Forelimb muscle (tissue), 1 donor: ENCODE data around the gene POLQ. TPM values are rescaled to one million over a fixed set of nuclear protein-coding genes. Genes with fewer than 3 reads are reported as not detected.
A peak's percentile ranks its signal among the peaks of the same experiment; 100 is the strongest.
"Not testable (repeated sequence)": the region's sequence is repeated elsewhere in the genome, so short reads cannot be mapped to it uniquely, and the experiment has no call there.

Experiments
- DNase-seq: peaks from one replicate; pipeline ENCODE4 v3.0.0-alpha.2; 2013; ENCODE audit warnings: low read depth
- polyA plus RNA-seq: library from polyadenylated mRNA; unstranded; fragments of 120-200 nt; gene quantifications from one replicate; pipeline ENCODE4 v1.2.1, GENCODE V29; 2013; ENCODE audit not compliant: insufficient read length

POLQ gene
- polyA plus RNA-seq, 1 donor = 2.5 TPM

DNA sequence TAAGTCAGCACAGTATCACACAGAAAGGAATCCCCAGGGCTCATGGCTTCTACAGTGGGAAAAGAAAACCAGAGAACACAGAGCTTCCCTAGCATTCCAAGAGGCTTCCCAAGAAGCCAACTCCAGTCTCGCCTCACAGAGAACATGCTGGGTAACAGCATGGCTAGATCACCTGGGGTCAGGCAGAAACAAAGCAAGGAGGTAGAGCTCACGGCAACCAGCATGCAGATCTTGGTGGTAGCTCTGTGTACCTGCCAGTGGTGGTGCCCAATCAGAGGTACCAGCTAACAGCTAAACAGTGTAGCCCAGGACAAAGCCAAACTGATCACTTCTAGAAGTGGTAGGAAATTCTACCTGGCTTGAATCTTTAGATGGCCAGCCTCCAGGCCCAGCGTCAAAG lies 31.3 kb downstream of the POLQ start:
- no peak for DNase-seq

DNA sequence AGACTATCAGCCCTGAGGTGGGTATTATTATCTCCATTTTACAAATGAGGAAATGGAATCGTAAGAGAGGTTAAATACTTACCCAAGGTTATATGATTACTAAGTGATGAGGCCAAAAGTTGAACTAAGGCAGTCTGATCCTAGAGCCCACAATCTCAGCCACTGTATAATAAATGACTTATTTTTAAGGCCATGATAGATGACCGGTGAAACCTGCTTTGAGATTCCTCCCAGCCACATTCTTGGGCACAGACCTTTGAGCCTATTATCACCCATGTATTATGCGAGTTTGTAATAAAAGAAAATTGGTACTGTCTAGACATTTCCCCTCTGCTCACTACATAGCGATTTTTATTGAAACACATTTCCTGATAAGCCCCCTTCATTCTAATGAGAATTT lies 37.4 kb downstream of the POLQ start:
- no peak for DNase-seq

DNA sequence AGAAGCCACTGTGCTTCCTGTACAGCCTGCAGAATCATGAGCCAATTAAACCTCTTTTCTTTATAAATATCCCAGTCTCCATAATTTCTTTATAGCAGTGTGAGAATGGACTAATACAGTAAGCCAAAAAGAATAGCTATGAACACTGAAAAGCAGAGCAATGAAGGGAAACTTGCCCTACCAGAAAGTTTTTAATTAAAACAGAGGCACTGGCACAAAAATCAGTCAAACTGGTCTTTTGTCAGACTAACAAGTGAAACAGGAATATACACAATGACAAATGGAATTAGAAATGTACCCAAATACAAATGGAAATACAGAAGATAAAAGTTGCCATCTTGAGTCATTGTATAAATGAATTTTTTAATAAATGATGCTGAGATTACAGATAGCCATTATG lies 40.5 kb downstream of the POLQ start:
- DNase-seq = no peak

GRCh38 chr3:121504618-121505017 lies 41.2 kb downstream of the POLQ start:
- DNase-seq = no peak

GRCh38 chr3:121496786-121497185 lies 49.0 kb downstream of the POLQ start:
- DNase-seq = no peak

DNA sequence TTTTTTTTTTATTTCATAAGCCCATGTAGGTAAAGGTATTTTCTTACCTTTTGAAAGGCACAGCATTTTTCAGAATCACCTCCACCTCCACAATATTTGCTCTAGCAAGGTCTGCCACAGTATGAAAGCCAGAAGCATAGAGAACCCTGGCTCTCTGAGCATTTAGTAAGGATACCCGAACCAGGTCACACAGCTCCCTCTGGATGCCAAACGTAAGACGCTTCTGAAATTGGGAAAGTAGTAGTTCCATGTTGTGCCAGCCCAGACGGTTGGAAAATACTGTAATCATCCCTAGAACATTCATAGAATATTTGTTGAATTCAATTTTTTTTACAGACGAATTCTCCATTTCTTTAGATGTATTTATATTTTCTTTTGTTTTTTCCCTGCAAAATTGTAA lies 52.4 kb downstream of the POLQ start:
- no peak for DNase-seq

DNA sequence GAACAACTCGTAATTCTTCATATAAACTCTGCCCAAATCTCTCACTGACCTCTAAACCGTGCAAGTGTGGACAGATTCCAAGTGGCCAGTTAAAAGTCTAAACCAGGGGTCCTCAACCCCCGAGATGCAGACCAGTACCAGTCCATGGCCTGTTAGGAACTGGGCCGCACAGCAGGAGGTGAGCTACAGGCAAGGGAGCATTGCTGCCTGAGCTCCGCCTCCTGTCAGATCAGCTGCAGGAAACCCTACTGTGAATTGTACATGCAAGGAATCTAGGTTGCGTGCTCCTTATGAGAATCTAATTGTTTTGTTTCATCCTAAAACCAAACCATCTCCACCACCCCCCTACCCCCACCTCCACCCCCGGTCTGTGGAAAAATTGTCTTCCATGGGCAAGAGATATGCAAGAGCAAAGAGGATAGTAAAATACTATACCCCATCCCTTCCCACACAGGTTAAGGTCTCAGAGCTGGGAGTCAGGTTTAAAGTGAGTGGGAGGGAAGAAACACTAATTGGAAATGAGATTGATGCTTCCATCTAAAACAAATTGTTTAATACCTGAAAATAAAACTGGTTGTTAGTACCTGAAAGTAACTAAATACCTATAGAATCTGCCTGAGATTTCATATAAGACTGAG lies 54.0 kb downstream of the POLQ start:
- no peak for DNase-seq

GRCh38 chr3:121490161-121490560 lies 55.6 kb downstream of the POLQ start:
- DNase-seq = no peak

DNA sequence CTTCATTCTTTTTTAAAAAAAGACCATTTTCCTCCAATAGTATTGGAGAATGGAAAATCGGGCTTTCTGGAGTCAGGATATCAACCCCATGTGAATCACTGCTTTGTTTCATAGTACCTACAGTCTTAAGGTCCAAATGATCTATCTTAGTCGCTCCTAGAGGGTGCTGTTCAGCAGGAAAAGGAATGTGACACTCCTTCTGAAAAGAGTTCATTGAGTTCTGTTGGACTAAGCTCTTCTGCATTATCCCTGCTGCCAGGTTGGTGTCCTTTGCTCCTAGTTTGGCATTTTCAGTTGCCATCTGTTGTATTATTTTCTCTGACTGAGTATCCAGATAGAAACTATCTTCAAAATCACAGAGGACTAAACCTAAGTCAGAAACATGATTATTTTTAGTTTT lies 57.2 kb downstream of the POLQ start:
- no peak for DNase-seq

DNA sequence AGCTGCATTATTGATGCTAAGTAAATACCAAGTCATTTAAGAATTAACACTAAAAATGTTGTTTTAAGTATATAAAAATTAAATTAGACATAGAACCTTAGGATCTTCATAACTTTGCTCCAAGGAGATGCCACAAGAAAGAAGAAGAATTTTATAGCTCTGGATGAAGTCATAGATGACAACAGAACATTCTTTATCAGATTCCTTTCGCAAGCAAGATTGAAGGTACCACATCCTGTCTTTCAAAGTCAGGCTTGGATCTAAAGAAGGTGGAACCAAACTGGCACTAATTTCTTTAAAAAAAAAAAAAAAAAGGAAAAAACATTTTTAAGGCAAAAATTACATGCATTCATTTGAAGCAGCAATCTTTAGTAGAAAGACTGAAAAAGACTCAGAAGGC lies 62.5 kb downstream of the POLQ start:
- no peak for DNase-seq

- DNase-seq = no peak
Observed at GRCh38 chr3:121482660-121483059, 63.1 kb downstream of the POLQ start.

DNA sequence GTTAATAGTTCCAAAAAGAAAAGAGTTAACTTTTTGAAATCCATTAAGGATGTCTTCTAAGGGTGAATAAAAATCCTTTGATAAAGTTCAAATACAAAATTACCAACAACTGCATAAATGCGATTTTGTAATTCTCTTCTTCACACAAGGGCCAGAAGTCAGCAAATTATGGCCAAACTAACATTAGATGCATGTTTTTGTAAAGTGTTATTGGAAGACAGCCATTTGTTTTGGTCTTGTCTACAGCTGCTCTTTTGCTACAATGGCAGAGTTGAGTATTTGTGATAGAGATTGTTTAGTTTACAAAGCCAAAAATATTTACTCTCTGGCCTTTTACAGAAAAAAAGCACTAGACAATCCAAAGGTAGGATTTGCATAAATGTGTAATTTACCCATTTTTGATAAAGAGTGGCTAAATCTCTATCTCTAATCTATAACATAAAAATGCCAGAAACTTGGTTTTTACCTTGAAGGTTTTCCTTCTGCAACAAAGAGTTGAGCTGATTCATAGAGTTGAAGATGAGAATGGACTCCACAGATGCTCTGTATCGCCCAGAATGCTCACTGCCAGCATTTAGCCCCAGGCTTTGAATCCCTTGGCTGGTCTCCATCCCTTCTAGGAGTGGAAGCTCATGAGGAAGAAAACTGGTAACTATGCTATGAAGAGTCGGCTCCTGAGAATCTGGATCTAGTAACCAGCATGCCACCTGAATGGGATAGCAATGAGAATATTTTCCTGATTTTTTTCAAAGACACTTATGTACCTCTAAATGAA lies 64.5 kb downstream of the POLQ start:
- no peak for DNase-seq

GRCh38 chr3:121477589-121477988 lies 68.2 kb downstream of the POLQ start:
- peak; percentile 6 for DNase-seq

DNA sequence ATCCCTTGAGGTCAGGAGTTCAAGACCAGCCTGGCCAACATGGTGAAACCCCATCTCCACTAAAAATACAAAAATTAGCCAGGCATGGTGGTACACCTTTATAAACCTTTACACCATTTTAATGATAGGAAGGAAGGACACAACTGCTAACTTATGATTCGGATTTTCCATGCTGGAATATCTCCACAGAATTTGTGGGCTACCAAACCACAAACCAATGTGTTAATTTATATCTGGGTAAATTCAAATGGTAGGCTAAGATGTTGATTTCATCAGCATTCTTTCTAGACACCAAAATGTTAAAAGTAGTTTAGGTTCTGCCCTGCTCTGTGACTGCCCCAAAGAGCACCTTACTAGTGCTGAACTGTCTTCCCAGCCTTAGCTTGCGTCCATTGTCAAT lies 72.8 kb downstream of the POLQ start:
- no peak for DNase-seq

DNA sequence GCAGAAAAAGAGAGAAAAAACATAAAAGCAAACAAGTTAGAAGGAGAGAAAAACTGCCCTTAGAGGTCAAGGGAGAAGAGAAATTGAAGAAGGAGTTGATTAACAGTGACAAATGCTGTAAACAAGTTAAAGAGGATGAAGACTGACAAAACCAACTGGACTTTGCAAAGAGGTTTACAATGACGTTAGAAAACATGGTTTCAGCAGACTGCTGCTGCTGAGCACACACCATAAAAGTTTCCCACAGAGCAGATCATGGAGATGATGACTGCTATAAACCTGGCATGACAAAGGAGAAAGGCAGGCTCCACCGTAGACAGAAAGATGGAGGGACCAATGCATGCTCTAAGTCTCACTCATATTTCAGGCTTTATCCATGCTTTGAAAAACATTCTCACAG lies 78.7 kb downstream of the POLQ start:
- no peak for DNase-seq

DNA sequence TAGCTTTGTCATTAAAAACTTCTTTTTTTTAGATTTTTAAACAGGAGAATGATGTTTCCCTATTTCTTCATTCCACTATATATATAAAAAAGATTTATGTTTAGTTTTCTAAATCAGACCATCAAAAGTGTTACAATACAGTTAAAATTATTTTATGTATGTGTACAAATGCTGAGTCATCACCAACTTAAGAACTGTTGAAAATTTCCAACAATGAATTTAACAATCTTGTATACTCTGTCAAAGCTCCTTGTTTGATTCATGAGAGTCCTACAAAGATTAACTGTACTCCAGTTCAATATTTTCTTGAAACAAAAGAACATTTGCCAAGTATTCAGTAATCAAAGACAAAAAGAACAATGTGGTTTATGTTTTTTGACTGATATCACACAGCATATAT lies 82.0 kb downstream of the POLQ start:
- DNase-seq = no peak

DNA sequence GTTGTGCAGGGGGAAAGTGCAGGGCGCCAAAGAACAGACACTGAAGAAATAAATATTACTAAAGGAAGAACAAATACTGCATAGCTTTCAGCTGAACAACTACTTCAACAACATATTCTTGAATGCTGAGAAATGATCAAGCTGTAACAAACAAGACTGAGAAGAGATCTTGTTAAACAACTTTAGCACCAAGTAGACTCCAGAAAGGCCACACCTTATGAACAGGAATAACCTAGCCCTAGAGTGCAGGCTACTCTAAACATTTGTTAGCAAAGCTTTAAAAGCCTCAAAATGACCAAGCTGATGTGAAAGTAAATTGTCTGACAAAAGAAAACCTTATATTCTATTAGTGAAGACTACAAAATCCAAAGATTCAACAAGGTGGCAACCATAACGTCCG lies 83.2 kb downstream of the POLQ start:
- DNase-seq = no peak

GRCh38 chr3:121451752-121452151 lies 94.0 kb downstream of the POLQ start:
- not testable (repeated sequence) for DNase-seq

DNA sequence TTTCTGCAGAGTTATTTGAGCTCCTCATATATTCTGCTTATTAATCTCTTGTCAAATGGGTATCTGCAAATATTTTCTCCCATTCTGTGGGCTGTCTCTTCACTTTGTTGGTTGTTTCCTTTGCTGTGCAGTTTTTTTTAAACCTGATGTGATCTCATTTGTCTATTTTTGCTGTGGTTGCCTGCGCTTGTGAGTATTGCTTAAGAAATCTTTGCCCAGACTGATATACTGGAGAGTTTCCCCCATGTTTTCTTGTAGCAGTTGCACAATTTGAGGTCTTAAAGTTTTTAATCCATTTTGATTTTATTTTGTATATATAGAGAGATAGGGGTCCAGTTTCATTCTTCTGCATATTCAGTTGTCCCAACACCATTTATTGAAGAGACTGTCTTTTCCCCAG lies 102.3 kb downstream of the POLQ start:
- DNase-seq = no peak

DNA sequence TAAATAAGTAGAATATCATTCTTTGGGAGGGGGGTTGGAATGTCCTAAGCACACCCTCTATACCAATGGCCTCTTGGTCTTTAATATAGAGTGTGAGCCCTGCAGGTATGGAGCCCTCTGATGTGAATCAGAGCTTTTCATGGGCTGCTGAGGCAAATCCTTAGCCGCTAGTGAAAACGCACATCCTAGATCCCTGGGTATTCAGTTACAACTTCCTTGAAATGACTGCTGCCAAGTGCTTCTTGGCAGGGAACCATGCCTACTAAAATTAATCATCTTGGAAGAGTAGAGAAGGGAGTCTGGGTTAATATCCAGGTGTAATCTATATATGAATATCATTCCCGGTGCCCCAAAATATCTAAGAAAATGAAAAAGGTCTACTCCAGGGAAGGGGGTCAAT lies 109.1 kb downstream of the POLQ start:
- no peak for DNase-seq

- DNase-seq = no peak
Observed at GRCh38 chr3:121436074-121436473, 109.7 kb downstream of the POLQ start.

DNA sequence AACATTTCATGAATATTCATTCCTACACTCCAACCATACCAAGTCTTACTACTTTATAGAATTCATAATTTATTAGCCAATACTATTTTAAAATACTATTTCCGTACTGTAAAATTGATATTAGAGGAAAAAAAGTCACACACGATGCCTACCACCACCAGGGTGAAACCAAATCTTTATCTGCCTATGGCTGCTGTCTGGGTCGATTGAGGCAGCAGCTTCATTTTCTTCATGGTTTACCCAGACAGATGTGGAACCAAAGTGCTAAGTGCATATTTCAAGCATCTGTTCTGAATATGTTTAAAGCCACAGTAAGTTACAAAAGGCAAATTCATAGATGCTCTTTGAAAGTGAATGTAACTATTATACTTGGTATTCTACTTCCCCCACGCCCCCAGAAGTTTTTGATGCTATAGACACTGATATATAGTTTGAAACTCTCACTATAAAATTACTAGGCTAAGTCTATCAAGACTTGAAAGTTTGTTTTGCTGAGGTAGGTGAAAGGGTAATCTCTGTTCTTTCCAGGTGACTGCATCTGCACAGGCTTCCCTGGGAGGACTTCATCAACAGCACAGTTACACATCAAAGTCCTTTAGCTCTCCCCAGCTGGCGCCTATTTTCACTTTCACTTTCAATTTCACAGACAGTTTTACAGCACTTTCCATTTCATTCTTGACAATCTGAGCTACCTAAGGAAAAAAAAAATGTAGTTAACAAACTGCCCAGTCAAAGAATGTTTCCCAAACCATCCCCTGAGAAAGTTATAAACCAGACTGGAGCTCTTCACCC lies 113.9 kb downstream of the POLQ start:
- peak; percentile 22 for DNase-seq

DNA sequence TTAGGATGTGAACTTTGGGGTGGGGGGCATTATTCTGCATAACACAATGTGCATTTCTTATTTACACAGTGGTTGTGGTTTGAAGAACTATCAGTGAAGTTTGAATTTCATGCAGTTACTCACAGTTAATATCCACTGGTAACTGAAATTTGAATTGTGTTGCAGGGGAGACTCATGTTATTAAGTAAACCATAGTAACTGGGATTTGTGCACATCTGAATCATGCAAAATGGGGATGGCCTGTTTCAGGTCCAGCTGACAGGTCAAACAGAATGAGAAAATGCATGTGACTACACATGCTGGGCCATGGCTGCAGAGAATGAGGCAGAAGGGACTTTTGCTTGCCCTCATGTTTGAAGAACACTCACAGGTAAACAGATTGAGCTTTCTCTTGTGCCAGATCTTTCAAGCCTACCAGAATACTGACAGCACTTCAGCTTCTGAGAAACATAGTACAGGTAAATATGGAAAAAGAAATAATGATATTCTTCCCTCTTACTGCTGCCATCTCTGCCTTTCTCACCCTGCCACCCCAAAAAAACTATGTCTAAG lies 115.0 kb downstream of the POLQ start:
- no peak for DNase-seq
